HG03064 (cell line): Measurements from ENCODE around the gene HNRNPUL1.
"Not testable (repeated sequence)": the region's sequence is repeated elsewhere in the genome, so short reads cannot be mapped to it uniquely, and the experiment has no call there.

Source experiments
- ATAC-seq: cut with Tn5 transposase; IDR thresholded peaks from one replicate; pipeline ENCODE4 v1.9.1; 2021; ENCODE audit warnings: low read depth; ENCODE audit not compliant: unreplicated experiment

HNRNPUL1 gene

DNA sequence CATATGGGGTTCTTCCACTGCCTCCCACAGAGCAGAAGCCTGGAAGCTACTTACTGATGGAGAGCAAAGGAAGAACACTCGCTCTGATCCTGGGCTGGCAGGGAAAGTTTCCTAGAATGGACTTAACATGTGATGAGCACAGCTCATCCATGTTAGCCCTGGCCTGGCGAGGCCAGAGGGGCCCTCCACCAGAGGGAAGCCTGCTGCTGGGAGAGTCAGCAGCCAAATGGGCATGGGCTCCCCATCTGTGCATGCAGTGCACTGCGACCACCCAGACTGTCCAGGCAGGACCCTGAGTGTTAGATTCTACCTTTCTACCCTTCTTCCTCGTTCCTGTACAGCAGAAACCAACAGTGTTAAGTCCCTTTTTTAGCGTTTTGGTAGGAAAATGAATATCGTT, 8.9 kb downstream of the HNRNPUL1 start:
- no peak for ATAC-seq

DNA sequence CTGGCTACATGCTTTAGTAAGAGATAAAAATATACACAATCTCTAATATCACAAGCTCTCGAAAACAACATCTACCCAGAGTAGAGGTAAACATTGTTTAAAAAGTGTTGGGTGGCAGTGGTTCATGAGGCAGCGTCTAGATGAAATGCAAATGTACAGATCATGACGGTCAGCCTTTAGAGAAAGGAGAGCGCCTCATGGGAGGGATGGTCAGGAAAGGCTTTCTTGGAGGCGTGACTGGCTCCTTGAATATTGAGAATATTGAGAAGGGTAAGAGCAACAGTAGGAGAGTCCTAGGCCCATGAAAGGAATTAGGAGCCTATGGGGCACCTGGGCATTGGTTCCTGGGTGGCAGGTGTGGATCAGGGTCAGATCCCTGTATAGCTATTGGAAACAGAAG, 10.6 kb downstream of the HNRNPUL1 start:
- ATAC-seq: no peak

DNA sequence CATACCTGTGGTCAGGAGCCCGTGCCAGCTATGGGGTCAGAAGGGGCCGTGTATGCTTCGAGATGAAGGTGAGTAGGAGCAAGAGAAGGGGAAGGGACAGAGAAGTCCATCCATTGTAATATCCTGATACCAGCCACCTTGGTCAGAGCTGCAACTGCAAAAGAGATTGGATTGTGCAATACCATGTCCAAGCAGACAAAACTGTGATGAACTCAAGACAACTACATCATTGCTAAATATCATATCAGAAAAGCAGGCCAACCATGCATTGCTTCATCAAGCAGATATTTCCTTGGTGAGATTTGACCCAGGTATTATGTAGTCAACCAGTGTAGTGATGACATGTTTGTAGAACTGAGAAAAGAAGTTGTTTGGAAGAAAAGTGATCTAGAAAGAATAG, 12.1 kb downstream of the HNRNPUL1 start:
- no peak for ATAC-seq

DNA sequence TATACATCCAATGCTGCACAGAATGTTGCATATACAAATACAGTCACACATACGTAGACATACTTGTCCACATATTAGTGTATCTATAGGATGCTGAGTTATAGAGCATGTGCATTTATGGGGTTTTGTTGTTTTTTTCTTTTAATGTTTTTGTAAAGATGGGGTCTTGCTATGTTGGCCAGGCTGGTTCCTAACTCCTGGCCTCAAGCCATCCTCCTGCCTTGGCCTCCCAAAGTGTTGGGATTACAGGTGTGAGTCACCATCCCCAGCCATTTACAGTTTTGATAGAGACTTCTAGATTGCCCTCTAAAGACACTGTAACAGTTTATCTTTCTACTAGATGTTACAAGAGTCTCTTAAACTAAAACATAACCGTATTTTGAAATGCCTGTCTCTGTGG, 14.3 kb downstream of the HNRNPUL1 start:
- ATAC-seq: no peak

DNA sequence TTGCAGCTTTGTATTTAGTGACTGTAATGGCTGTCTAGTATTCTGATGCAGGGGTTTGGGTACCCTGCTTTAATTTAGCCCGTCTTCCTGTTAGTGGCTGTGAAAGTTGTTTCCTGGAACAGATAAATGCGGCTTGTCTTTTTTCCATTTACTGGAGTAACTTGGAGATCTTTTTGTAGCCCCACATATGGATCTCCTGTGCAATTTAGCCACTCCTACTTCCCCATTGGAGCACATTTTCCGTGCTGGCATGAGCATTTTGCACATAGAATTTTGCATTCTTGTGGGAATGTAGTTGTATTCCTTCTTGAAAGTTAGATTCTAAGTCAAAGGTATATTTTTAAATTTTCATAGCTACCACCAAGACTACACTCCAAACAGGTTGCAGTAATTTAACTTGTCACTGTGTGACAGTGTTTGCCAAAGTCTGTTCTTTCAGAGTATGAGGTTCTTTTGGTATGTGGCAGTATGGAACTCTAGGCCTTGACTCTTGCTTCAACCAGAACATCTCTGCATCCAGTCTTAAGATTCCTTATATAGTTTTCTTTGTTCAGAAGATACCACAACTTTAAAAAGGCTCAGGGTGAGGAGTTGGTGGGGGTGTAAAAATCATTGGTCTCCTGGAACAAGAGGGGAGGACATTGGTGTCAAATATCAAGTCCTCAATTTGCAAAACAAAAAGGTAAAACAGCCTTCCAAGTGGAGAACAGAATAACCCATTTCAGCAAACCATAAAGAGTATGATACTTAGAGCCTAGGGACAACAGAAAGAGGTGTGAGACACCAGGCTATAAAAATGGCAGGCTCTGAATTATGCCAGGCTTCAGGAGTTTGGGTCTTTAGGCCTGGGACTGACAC, 24.7 kb downstream of the HNRNPUL1 start:
- no peak for ATAC-seq

DNA sequence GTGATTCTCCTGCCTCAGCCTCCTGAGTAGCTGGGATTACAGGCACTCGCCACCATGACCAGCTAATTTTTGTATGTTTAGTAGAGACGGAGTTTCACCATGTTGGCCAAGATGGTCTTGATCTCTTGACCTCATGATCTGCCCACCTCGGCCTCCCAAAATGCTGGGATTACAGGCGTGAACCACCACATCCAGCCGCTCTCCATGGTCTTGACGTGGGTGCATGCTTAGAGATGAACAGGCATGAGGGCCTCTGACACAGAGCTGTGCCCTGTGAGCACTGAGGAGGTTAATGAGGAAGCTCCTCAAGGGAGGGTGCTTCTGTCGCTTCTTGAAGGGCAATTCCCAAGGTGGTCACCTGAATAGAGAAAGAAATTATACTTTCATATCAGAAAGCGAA, 25.6 kb downstream of the HNRNPUL1 start:
- ATAC-seq: not testable (repeated sequence)

DNA sequence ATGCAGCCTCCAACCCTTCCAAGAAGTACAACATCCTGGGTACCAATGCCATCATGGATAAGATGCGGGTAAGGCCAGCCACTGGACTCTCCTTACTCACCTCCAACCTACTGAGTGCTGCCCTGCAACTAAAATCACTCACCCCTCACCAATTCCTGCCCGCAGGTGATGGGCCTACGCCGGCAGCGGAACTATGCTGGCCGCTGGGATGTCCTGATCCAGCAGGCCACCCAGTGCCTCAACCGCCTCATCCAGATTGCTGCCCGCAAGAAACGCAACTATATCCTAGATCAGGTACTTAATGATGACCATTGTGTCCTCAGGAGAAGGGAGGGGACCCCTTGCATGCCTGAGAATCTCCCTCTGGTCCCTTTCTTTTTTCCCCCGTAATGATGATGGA, 30.2 kb downstream of the HNRNPUL1 start:
- no peak for ATAC-seq

DNA sequence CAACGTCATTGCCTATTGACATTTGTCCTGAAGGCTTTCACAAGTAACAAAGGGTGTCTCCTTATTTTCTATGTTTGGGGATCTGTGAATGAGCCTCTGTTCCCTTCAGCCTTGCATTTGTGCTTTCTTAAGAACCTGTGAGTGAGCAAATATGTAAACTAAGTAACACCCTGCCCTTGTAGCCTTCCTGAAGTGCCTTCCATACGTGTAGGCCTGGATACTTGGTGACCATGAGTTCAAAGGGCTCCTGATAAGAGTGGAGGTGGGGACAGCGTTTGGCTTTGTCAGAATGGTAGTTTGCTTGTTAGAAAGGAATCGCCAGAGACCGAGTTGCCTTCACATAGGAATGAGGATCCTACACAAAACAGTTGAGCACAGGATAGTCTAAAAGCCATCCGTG, 31.3 kb downstream of the HNRNPUL1 start:
- no peak for ATAC-seq

DNA sequence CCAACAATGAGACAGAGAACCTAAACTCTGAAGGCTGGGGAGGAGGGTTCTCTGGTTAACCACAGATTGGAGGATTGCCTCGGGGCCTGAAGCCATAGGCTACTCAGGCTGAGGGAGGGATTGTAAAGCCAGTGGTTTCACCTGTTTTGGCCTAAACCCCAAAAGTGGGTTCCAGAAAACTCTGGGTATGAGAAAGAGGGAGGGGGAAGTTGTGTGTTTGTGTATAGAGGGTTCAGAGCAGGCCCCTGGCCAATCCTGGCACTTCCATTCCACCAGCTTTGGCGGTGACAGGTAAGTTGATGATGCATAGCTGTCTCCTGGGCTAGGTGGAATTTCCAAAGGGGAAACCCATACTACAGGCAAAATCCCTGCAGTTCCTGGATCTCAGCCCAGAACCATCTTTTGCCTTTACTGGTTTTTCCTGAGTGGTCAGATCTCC, 32.3 kb downstream of the HNRNPUL1 start:
- ATAC-seq: no peak

DNA sequence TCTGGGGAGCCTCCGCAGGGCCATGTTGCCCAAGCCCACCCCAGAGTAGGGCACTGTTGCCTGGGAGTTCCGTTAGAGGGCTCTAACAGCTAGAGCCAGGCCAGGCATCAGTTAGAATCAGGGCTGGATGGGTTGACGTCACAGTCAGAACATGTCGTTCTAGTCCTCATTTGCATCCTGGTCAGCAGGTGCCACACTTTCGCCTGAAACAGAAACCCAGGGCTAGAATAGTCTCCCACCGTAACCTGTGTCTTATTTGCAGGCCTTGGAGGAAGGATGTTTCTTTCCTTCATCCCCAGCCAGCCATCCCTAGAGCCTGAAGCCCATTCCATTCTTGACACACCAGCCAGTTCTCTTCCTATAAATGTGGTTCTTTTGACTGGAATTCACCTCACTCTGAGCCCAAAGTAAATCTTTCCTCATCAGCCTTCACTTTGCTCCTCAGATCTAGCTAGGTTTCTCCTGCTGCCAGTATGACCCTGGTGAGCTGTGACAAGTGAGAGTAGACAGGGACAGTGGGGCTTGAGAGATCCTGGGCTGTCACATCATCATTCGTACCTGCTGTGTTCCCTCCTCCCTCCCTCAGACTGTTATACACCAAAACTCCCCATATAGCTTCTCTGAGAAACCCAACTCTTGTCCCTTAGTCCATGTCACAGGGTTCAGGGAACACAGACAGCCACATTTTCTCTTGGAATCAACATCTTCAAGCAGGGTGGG, 33.6 kb downstream of the HNRNPUL1 start:
- peak; percentile 73 for ATAC-seq

DNA sequence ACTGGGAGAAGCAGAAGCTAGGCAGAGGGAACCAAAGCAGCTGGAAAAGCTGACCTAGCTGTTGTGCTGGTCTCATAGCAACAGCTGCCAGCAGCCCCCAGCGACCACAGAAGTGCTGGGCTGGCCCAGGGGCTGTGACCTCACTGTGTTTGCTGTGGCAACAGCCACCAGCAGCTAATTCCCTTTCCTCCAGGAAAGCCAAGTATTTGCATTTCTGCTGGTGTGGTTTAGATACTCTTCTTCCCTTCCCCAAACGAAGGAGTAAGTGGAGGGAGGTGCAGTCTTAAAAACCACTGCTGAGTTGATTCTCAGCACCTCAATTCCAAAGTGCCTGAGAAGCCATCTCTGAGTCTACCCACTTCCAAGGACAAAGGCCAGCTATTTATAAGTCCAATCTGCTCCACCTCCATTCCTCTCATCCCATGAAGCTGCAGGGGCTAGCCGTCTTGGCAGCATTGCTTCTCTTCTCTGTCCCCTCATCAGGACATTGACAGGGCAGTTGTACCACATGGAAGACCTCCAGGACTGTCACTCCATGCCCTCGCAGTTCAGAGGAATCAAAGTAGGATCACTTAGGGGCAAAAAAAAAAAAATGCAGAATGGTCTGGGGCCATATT, 34.3 kb downstream of the HNRNPUL1 start:
- no peak for ATAC-seq

DNA sequence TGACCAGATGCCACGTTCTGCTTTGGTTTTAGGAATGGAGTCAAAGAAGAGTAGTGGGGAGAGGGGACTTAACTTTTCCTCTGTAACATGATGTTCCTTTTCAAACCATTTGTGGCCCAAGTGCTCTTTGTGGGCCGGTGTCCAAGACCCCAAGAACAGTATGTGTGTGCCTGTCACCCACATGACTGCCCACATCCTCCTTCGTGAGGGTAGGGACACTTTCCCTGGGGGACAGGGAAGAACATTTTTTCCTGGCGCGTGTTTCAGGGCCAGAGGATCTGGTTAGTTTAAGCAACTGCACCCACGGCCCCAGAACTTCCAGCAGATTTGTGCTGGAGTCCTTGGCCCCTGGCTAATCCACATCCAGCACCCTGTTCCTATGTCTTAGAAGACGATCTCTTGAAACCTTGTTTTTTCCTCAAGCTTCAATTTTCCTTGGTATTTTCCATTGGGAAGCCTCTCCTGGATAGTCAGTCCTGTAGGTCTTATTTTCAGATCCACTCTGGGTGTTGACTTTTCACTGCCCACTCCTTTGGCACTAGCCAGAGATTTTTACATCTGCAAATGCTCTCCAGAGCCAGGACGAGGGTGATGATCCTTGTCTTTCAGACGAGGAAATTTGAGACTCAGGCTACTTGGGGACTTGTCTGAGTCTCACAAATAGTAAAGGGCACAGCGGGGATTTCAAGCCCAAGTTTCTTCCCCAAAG, 35.0 kb downstream of the HNRNPUL1 start:
- ATAC-seq: no peak

DNA sequence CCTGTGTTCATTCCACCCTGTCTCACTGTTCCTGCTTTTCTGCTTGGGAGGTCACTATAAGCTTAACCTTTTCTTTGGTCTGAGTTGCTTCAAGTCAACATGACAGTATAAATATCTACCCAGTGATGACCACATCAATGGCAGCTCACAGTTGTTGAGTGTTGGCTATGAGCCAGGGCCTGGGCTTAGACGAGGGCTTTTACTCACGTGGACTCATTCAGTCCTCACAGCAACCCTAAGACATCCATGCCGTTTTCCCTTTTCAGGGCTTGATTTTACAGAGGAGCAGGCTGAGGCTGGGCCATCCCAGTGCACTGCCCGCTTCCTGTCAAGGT, 35.5 kb downstream of the HNRNPUL1 start:
- no peak for ATAC-seq

DNA sequence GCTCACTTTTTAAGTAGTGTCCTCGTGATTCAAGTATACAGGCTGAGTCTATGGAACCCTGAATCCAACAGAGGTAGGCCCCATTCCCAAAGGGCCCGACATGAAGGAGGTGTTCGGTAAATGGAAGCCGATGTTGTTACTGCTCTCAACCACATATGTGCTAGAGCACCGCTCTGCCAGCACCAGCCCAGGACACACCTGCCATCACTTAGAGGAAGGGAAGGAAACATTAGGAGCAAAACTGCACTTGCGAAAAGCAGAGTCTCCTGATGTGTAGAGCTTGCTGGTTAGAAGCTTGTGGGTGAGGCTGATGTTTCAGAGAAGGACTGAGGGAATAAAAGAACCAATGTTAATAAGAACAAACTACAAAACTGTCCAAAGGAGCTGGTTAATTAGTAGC, 36.4 kb downstream of the HNRNPUL1 start:
- ATAC-seq: no peak

DNA sequence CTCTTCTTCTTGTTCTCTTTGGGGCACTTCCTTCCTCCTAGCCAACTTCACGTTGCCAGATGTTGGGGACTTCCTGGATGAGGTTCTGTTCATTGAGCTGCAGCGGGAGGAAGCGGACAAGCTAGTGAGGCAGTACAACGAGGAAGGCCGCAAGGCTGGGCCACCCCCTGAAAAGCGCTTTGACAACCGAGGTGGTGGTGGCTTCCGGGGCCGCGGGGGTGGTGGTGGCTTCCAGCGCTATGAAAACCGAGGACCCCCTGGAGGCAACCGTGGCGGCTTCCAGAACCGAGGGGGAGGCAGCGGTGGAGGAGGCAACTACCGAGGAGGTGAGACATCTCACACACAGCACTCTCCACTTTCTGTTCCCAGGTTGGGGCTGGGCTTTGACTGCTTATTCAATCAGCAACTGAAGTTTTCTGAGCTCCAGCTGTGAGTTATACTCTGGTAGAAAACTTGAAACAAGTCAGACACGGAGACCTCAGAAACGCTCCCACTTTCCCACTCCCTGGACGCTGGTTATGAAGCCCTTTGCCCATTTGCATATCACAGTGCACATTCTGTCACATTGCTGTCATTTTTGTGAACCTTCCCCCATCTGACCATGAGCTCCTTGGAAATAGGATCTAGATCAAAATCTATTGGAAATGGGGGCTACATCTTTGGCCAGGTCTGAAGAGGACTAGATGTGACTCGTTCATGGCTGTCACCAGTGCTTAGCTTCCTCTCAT, 38.6 kb downstream of the HNRNPUL1 start:
- ATAC-seq: no peak

DNA sequence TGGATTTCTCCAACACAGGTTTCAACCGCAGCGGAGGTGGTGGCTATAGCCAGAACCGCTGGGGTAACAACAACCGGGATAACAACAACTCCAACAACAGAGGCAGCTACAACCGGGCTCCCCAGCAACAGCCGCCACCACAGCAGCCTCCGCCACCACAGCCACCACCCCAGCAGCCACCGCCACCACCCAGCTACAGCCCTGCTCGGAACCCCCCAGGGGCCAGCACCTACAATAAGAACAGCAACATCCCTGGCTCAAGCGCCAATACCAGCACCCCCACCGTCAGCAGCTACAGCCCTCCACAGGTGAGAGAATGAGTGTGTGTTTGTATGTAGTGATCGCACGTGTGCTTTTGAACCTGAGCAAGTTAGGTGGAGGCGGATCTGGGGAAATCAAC, 39.8 kb downstream of the HNRNPUL1 start:
- ATAC-seq: no peak

DNA sequence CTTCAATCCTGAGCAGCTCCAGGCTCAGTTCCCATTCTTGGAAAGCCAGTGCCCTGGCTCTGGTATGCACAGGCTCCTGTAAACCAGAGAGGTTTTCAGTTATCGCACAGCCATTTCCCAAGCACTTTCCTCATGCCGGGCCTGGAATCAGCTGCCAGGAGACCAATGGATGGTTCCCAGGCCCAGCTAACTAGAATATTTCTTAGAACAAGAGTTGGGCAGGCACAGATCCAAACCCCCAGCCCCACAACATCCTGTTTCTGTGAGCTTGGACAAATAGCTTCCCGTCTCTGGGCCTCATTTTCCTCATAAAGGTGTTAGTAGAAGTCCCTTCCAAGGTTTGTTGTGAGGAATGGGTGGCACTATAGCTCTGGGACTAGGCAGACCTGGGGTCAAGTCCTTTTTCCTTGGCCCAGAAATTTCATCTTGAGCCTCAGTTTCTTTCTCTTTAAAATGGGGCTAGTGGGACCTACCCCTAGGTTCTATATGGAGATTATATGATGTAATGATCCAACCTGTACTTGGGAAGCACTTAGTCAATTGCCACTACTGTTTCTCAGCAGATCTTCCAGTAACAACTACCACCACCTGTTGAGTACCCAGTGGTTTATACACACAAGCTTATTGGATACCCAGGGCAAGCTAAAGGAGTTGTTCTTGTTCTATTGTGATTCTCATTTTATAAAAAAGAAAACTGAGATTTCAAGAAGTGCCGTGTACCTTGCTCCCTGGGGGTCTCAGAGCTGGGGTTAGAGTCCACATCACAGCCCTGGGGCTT, 40.7 kb downstream of the HNRNPUL1 start:
- no peak for ATAC-seq

DNA sequence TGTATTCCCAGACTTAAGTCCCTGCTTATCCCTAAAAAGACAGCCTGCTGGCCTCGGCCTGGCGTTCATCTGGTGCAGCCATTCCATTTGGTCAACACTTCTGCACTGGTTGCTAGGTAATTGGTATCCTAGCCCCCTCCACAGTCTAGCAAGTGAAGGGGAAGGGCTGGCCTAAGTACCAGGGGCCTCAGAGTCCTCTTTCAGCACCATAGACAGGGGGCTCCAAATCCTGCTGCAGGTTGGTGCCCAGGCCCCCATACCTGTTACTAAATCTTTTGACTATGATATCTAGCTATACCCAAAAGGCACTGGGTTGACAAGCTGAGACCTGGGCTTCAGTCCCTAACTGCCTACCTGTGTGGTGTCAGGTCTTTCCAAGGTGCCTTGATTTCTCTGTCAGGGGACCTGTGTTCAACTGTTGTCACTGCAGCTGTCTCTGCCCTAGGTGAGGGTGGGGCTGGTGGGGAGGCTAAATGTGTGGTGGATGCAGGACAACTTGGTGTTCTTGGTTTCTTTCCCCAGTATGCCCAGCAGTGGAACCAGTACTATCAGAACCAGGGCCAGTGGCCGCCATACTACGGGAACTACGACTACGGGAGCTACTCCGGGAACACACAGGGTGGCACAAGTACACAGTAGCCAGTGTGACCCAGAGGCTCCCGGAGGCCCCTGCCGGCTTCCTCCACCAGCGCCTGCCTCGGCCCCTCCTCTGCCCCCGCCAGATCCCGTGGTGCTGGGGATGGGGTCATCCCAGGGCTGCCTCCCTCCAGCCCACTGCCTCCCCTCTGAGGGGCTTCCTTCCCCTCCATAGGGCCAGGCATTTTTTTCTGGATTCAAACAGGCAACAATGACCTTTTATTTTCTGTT, 42.0 kb downstream of the HNRNPUL1 start:
- no peak for ATAC-seq
